Esophagus muscularis mucosa (tissue), 4 donors: Measurements from ENCODE around the gene NTRK1. TPM values are rescaled to one million over a fixed set of nuclear protein-coding genes. Genes with fewer than 3 reads are reported as not detected.
A peak's percentile ranks its signal among the peaks of the same experiment; 100 is the strongest.

Source experiments
- DNase-seq: peaks from one replicate; pipeline ENCODE4 v3.0.0-alpha.2; 2017; ENCODE audit errors: extremely low spot score
- H3K27ac ChIP-seq, 4 donors: fragments of 200-600 bp; sonication (generic); replicated peaks in 1 of 4; 1 replicate in 3 of 4; 2 replicates in 1 of 4; pipeline ENCODE4 v1.5.1; 2016 to 2019; ENCODE audit warnings: mild to moderate bottlenecking in 1 of 4
- H3K27me3 ChIP-seq, 4 donors: fragments of 200-600 bp; sonication (generic); one replicate each; pipeline versions ENCODE4 v1.5.1 to v1.6.0; 2016 to 2019
- H3K36me3 ChIP-seq, 4 donors: fragments of 200-600 bp; sonication (generic); one replicate each; pipeline ENCODE4 v1.5.1; 2016 to 2019
- H3K4me1 ChIP-seq, 4 donors: fragments of 200-600 bp; sonication (generic); one replicate each; pipeline ENCODE4 v1.5.1; 2016 to 2019
- H3K4me3 ChIP-seq, 4 donors: fragments of 200-600 bp; sonication (generic); 1 replicate in 2 of 4; 2 replicates in 2 of 4; pipeline ENCODE4 v1.5.1; 2016 to 2019; ENCODE audit warnings: mild to moderate bottlenecking in 4 of 4, moderate library complexity in 1 of 4
- H3K9me3 ChIP-seq, 4 donors: fragments of 200-600 bp; sonication (generic); 1 replicate in 3 of 4; 2 replicates in 1 of 4; pipeline ENCODE4 v1.5.1; 2016 to 2019
- EP300 ChIP-seq: sonication (generic); formaldehyde crosslinking; IDR thresholded peaks from one replicate; pipeline ENCODE4 v1.6.1; 2017; ENCODE audit warnings: antibody characterized with exemption
- POLR2A ChIP-seq: fragments of 450-650 bp; IDR thresholded peaks from one replicate; pipeline ENCODE4 v1.6.1; 2017; ENCODE audit warnings: antibody characterized with exemption, moderate library complexity, mild to moderate bottlenecking, low read depth
- POLR2AphosphoS5 ChIP-seq, 2 donors: sonication (generic); formaldehyde crosslinking; IDR thresholded peaks; one replicate each; pipeline ENCODE4 v1.6.1; 2017; ENCODE audit warnings: antibody characterized with exemption in 2 of 2
- WGBS: methylation state at CpG from one replicate; pipeline ENCODE4 v1.1.5; 2018; 5-methylcytosine and 5-hydroxymethylcytosine counted together
- intact Hi-C: fragments of 100-400 bp; cut with DNase I; formaldehyde crosslinking; loops from one replicate; pipeline ENCODE4 v1.15.1; 2023
- total RNA-seq, 4 donors: library from RNA; depleted of rRNA; stranded (reverse); fragments of >200 nt; gene quantifications; one replicate each; pipeline versions ENCODE4 v1.1.0 to v1.2.1, GENCODE V29; 2016
- TF ChIP-seq, protein P1 (sequence below), 3 experiments: fragments of 200-600 bp in 2 of 3; fragments of 450-650 bp in 1 of 3; sonication (generic) in 2 of 3; IDR thresholded peaks; one replicate each; pipeline ENCODE4 v1.5.1; 2017 to 2019; ENCODE audit warnings: antibody characterized with exemption in 3 of 3, mild to moderate bottlenecking in 2 of 3, moderate library complexity in 1 of 3

The NTRK1 gene
- total RNA-seq, 4 donors from 2014 or later: 0.58 to 2.5 (median 1.8) TPM

- H3K27me3 ChIP-seq: peaks cover 0 to 11% (median 0%) of the 10 kb centered on the region in 4 donors
- intact Hi-C loops: no loop called here
- 73% methylated on average over 8 of the region's 10 CpGs for WGBS
- no peaks in the 10 kb centered on the region for H3K36me3 ChIP-seq
- TF ChIP-seq, protein P1, sequence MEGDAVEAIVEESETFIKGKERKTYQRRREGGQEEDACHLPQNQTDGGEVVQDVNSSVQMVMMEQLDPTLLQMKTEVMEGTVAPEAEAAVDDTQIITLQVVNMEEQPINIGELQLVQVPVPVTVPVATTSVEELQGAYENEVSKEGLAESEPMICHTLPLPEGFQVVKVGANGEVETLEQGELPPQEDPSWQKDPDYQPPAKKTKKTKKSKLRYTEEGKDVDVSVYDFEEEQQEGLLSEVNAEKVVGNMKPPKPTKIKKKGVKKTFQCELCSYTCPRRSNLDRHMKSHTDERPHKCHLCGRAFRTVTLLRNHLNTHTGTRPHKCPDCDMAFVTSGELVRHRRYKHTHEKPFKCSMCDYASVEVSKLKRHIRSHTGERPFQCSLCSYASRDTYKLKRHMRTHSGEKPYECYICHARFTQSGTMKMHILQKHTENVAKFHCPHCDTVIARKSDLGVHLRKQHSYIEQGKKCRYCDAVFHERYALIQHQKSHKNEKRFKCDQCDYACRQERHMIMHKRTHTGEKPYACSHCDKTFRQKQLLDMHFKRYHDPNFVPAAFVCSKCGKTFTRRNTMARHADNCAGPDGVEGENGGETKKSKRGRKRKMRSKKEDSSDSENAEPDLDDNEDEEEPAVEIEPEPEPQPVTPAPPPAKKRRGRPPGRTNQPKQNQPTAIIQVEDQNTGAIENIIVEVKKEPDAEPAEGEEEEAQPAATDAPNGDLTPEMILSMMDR (IDR thresholded peaks at IDR 0.05): no peak
- TF ChIP-seq EP300 (no peak), POLR2AphosphoS5 (IDR thresholded peaks at IDR 0.05) (peak; percentile 23 to 50), POLR2A (no peak)
- peak within 1 kb of the TSS; percentile 24 to 44 (median 31) for H3K4me3 ChIP-seq
- DNase-seq: peak; percentile 93
- H3K4me1 ChIP-seq: peaks cover 18 to 35% (median 29%) of the 10 kb centered on the region in 4 donors
- no peaks in the 10 kb centered on the region for H3K9me3 ChIP-seq
- H3K27ac ChIP-seq: peak within 1 kb of the TSS; percentile 64 to 74 (median 66)
Measured at GRCh38 chr1:156816561-156817328, 43.9 kb upstream of the NTRK1 start, which contains the start of gene SH2D2A. Gene SH2D2A (minus strand): TSS chr1:156816848. CDS start chr1:156816708, 140 bp downstream.

DNA sequence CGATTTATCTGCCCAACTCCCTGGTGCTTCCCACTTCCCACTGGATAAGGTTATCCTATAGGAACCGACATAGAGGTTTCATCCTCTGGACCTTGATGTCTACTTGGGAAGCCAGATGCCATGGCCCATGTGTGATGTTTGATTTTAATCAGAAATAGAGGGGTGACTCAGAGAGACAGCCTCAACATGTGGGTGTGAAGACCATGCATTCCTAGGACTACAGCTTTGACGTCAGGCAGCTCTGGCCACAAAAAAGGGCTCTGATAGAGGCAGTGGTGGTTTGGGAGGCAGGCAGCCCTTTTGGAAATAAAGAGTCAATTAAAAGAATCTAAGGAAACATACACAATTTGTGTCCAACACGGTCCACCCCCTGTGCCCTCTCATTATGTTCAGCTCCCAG, 38.9 kb upstream of the NTRK1 start:
- Histone ChIP-seq H3K4me3 (no peak overlapping the region), H3K27me3 (no peaks in the 10 kb centered on the region), H3K9me3 (no peaks in the 10 kb centered on the region), H3K4me1 (peaks cover 0 to 3% (median 2%) of the 10 kb centered on the region in 4 donors), H3K27ac (no peak overlapping the region), H3K36me3 (no peaks in the 10 kb centered on the region)
- no peak for TF ChIP-seq POLR2AphosphoS5 (IDR thresholded peaks at IDR 0.05)
- no peak for TF ChIP-seq EP300
- TF ChIP-seq, protein P1 (IDR thresholded peaks at IDR 0.05): no peak
- no peak for TF ChIP-seq POLR2A
- WGBS: 68% methylated on average over 4 of the region's 4 CpGs
- DNase-seq: no peak
- intact Hi-C loops: no loop called here

DNA sequence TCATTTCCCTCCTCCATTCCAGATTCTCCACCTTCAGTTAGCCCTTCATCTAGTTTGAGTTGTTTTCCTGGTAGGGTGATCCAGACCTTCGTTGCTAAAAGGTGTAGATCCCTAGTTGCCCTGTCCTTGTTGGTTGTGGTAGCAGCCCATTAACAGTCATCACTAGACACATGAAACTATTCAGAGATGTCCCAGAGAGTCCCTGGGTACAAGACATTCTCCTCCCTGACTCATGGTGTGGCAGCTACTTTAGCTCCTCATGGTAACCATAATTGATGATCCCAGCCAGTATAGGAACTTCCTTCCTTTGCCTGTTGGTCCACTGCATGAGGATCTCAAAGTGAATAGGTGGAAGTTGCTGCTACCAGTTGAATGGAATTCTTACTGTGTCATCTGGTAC, 38.0 kb upstream of the NTRK1 start:
- intact Hi-C loops: no loop called here
- H3K27ac ChIP-seq: no peak overlapping the region
- TF ChIP-seq EP300: no peak
- TF ChIP-seq, protein P1 (IDR thresholded peaks at IDR 0.05): no peak
- TF ChIP-seq POLR2A: no peak
- TF ChIP-seq POLR2AphosphoS5 (IDR thresholded peaks at IDR 0.05): no peak
- no peaks in the 10 kb centered on the region for H3K9me3 ChIP-seq
- H3K4me3 ChIP-seq: no peak overlapping the region
- DNase-seq: no peak
- no peaks in the 10 kb centered on the region for H3K27me3 ChIP-seq
- H3K4me1 ChIP-seq: no peaks in the 10 kb centered on the region
- WGBS: 80% methylated on average over 1 of the region's 1 CpG
- no peaks in the 10 kb centered on the region for H3K36me3 ChIP-seq

- no peak for DNase-seq
- Histone ChIP-seq H3K27me3 (no peaks in the 10 kb centered on the region), H3K4me3 (no peak overlapping the region), H3K9me3 (no peaks in the 10 kb centered on the region), H3K4me1 (no peaks in the 10 kb centered on the region), H3K27ac (no peak overlapping the region), H3K36me3 (no peaks in the 10 kb centered on the region)
- WGBS: 94% methylated on average over 4 of the region's 5 CpGs
- intact Hi-C loops: no loop called here
- TF ChIP-seq EP300 (no peak), POLR2AphosphoS5 (IDR thresholded peaks at IDR 0.05) (no peak), POLR2A (no peak)
- TF ChIP-seq, protein P1 (IDR thresholded peaks at IDR 0.05): no peak
Measured at GRCh38 chr1:156823210-156823790, 37.4 kb upstream of the NTRK1 start.
